Adrenal gland (tissue), 5 donors: ENCODE results near the gene MED27.

Source experiments
- CTCF ChIP-seq, 6 experiments: fragments of 450-650 bp in 4 of 6; fragments of 200-600 bp in 2 of 6; sonication (generic) in 1 of 6; IDR thresholded peaks; 1 replicate in 5 of 6; 2 replicates in 1 of 6; pipeline versions ENCODE4 v1.5.1 to v1.8.0; 2016 to 2021; ENCODE audit warnings: antibody characterized with exemption in 6 of 6, mild to moderate bottlenecking in 2 of 6, moderate library complexity in 1 of 6
- POLR2A ChIP-seq, 2 donors: fragments of 450-650 bp; IDR thresholded peaks; one replicate each; pipeline ENCODE4 v1.6.1; 2017; ENCODE audit warnings: antibody characterized with exemption in 2 of 2, mild to moderate bottlenecking in 2 of 2, moderate library complexity in 1 of 2
- donor health status: DM: no; HTN: no; CAD: no.

DNA sequence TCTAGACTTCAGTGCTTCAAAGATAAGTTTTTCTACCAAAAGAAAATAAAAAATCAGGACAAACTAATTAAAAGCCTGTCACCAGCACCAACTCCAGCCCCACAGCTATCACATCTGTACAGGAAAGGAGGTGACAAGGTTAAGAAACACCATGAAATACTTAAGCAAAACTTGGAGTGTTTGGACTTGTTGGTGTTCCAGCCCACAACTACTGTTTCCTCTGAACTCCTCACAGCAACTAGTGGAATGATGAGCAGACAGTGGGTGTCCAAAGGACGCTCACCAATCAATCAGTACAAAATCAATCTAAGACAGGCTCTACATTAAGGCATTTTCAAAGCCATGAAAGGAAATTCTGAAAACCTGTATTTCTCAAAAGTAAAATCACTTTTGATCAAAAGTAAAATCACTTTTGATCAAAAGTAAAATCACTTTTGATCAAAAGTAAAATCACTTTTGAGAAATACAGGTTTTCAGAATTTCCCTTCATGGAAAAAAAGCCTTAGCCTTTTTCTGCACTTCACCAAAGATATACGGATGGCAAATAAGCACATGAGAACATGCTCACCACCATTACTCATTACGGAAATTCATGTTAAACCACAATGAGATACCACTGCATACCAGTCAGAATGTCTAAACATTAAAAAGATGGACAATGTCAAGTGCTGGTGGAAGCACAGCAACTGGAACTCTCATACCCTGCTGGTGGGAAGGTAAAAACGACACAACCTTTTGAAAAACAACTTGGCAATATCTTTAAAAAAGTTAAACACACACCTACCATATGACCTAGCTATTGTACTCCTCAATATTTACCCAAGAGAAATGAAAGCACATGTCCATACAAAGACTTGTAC is 79.7 kb downstream of the MED27 start:
- TF ChIP-seq CTCF (IDR thresholded peaks at IDR 0.05) (no peak), POLR2A (IDR thresholded peaks at IDR 0.05) (no peak)
